A204.1 (cell line): Measurements from ENCODE around the gene XRCC6.
"Not testable (repeated sequence)": the region's sequence is repeated elsewhere in the genome, so short reads cannot be mapped to it uniquely, and the experiment has no call there.

Experiments
- FAIRE-seq: peaks from 2 replicates; lab custom pipeline; 2012; peaks lifted over from hg19 to GRCh38; lab: Jason Lieb, UNC

Gene XRCC6

GRCh38 chr22:41650821-41651220 is 29.7 kb downstream of the XRCC6 start:
- no peak for FAIRE-seq

- no peak for FAIRE-seq
Observed at GRCh38 chr22:41654322-41654721, 33.2 kb downstream of the XRCC6 start.

- FAIRE-seq = no peak
Observed at GRCh38 chr22:41656556-41656955, 35.5 kb downstream of the XRCC6 start.

- FAIRE-seq = no peak
Observed at GRCh38 chr22:41657709-41658108, 36.6 kb downstream of the XRCC6 start.

GRCh38 chr22:41658869-41659268 is 37.8 kb downstream of the XRCC6 start:
- no peak for FAIRE-seq

- FAIRE-seq = no peak
Observed at GRCh38 chr22:41659941-41660340, 38.8 kb downstream of the XRCC6 start.

- no peak for FAIRE-seq
Observed at GRCh38 chr22:41660416-41660815, 39.3 kb downstream of the XRCC6 start.

- FAIRE-seq = no peak
Observed at GRCh38 chr22:41661088-41661487, 40.0 kb downstream of the XRCC6 start.

- no peak for FAIRE-seq
Observed at GRCh38 chr22:41661713-41662112, 40.6 kb downstream of the XRCC6 start.

GRCh38 chr22:41663594-41663993 is 42.5 kb downstream of the XRCC6 start:
- not testable (repeated sequence) for FAIRE-seq

GRCh38 chr22:41664490-41664889 is 43.4 kb downstream of the XRCC6 start:
- no peak for FAIRE-seq

GRCh38 chr22:41664951-41665350 is 43.9 kb downstream of the XRCC6 start:
- no peak for FAIRE-seq

GRCh38 chr22:41668971-41669911 is 48.1 kb downstream of the XRCC6 start:
- FAIRE-seq = no peak

GRCh38 chr22:41672096-41672495 is 51.0 kb downstream of the XRCC6 start:
- not testable (repeated sequence) for FAIRE-seq

GRCh38 chr22:41672780-41673509 is 51.9 kb downstream of the XRCC6 start:
- FAIRE-seq = no peak

GRCh38 chr22:41674846-41675340 is 53.8 kb downstream of the XRCC6 start:
- no peak for FAIRE-seq

GRCh38 chr22:41676134-41676533 is 55.0 kb downstream of the XRCC6 start:
- no peak for FAIRE-seq

- FAIRE-seq = no peak
Observed at GRCh38 chr22:41681616-41682015, 60.5 kb downstream of the XRCC6 start.

- FAIRE-seq = no peak
Observed at GRCh38 chr22:41682033-41682807, 61.1 kb downstream of the XRCC6 start.

GRCh38 chr22:41683052-41683451 is 62.0 kb downstream of the XRCC6 start:
- no peak for FAIRE-seq

- FAIRE-seq = no peak
Observed at GRCh38 chr22:41683616-41684015, 62.5 kb downstream of the XRCC6 start.

- no peak for FAIRE-seq
Observed at GRCh38 chr22:41684194-41684593, 63.1 kb downstream of the XRCC6 start.
